ENCODE measurements around the gene WNT3.
"Not testable (repeated sequence)": the region's sequence is repeated elsewhere in the genome, so short reads cannot be mapped to it uniquely, and the experiment has no call there.

The WNT3 gene

DNA sequence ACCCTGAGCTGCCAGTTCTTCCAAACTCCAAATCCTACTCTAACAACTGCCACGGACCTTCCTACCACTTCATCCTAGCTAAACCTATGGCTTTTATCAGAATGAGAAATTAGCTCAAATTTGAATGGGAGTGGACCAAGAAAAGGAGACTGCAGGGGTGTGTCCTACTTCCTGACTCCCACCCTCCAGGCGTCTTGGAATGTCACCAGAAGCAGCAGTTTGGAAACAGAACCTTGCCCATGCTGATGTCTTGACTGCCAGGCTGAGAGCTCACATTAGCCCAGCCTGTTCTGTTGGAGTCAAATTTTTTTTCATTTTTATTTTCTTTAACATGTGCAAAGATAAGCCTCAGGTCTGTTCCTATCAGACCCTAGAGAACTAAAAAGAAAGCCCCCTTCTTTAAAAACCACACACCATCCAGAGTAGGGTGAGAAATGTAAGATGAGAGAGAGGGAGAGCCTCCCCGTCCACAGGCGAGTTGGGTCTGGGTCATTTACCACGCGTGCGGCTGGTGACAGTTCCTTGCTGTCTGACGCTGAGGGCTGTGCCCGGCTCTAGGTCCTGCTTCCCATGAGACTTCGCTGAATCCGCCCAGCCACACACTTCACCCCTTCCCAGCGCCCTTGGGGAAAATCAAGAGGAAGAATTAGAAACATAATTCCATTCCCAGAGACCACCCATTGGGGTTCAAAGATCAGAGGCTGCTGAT is 54.3 kb downstream of the WNT3 start:
- DNase-seq: no peak

GRCh38 chr17:46763416-46763815 is 55.1 kb downstream of the WNT3 start:
- DNase-seq: no peak

DNA sequence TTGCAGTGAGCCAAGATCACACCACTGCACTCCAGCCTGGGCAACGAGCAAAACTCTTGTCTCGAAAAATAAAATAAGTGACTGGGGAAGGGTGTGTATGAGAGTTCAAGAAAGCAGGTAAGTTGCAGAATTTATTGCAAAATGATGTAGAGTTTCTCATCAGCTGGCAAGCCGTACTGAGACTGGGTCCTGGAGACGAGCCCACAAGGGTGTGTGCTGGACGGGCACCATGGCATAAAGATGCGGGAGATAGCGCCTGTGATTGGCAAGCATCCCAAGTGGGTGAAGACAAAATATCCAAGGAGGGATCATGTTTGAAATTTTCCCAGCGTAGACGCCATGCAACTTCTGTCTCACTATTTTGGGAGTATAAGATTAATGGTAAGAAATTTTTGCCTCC is 59.4 kb downstream of the WNT3 start:
- no peak for DNase-seq

DNA sequence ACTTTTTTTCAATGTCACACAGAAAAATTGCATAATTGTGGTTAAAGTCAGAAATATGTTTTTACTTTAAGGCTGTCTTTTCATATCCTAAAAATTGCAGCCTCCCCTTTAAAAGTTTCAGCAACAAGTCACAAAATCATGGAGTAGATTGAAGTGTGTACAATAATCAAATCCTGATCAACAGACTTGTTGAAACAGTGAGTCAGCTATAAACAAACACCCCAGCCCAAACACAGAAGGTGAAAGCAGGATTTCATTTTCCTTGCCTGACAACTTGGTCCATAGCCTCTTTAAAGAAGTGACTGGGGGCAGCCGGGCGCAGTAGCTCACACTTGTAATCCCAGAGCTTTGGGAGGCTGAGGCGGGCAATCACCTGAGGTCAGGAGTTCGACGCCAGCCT is 59.9 kb downstream of the WNT3 start:
- no peak for DNase-seq

GRCh38 chr17:46757588-46757987 is 60.9 kb downstream of the WNT3 start:
- not testable (repeated sequence) for DNase-seq

- DNase-seq: no peak
Observed at GRCh38 chr17:46756861-46757260, 61.6 kb downstream of the WNT3 start.

GRCh38 chr17:46756081-46756735 is 62.3 kb downstream of the WNT3 start:
- DNase-seq: no peak

- no peak for DNase-seq
Observed at GRCh38 chr17:46753776-46754175, 64.7 kb downstream of the WNT3 start.

DNA sequence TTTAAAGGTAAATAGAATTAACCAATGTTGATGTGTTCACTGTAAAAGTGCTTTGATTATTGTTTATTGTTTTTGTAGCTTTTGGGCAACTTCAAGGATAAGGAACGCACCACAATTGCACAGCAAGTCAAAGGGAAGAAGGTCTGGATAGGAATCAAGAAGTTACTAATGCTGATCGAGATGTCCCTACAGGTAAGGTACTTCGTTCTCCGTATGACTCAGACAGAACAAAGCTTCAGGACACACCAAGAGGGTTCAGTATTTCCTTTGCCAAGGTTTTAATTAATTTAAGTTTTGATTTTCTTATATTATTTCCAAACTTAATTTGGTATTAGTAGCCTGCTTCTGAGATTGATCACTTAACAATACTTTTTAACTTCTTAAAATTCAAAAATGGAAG is 67.1 kb downstream of the WNT3 start:
- no peak for DNase-seq

- DNase-seq: no peak
Observed at GRCh38 chr17:46745376-46745775, 73.1 kb downstream of the WNT3 start.

DNA sequence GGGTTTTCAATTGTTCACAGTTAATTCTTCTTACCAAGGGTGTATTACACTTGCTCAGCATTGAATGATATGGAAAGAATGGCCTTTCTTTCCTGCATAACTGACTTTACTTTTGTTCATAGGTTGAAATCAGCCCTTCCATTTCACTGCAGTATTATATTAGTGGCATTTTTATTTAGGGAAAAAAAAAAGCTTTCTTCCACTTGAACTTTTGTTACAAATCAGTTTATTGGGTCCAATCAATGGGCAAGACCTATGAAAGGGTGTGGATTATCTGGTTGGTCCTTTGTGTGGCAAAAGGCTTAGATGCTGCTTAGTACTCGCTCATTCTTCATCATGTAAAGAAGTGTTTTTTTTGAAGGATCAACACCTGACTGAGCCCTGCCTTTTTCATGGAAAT is 74.1 kb downstream of the WNT3 start:
- no peak for DNase-seq

DNA sequence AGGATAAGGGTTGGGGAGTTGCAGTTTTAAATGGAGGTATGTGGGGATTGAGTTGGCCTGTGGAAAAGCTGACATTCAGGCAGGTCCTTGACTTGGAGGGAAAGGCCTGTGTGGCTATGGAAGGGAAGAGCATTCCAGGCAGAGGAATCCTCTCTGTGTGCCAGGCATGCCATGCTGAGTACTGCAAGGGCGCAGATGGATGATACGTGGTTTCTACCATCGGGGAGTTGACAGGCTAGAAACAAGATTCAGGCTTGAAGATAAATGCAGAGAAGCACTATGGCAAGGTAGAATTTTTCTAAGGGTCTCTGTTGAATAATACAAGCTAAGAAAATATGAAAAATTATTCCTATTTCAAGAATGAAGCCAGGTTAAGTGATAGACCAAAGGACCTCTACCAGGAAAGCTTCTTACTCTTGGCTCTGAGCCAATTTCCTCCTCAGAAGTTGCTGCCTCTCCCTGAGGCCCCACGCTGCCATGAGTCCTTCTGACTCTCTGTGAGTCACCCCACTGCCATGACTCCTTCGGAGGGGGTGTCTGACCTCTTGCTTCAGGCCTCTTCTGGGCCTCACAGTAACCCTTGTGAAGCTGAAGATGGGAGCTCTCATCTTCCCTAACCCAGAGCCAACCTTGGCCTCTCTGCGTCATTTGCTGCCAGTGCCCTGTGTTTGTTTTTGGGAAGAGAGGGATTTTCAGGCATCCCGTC is 75.8 kb downstream of the WNT3 start:
- no peak for DNase-seq

DNA sequence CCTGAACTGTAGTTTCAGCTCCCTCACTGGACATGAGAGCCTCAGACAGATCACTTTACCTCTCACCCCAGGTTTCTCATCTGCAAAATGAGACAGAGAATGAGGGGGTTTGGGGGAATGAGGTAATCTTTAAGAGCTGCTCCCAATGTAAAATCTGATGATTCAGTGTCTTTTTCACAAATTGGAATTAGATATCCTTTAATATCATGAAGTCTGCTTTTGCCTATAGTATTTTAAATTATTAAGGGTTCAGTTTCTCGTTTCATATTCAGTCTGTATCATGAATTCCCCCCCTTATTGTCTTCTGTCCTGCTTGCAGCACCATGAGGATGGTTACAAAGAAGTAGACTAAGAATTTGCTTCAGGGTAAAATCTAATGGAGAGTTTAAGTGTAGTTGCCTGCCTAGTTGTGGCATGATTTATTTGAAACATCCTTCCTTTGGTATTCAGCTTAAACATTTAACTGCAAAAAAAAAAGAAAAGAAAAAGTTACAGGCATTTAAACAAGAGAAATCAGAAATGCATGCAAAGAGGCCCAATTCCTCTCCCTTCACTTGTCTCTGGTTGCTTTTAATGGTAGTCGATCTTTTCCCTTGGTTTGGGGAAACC is 77.3 kb downstream of the WNT3 start:
- DNase-seq: no peak

- no peak for DNase-seq
Observed at GRCh38 chr17:46739982-46740381, 78.5 kb downstream of the WNT3 start.

- no peak for DNase-seq
Observed at GRCh38 chr17:46738544-46738943, 79.9 kb downstream of the WNT3 start.

GRCh38 chr17:46737326-46737725 is 81.2 kb downstream of the WNT3 start:
- no peak for DNase-seq

GRCh38 chr17:46736100-46736499 is 82.4 kb downstream of the WNT3 start:
- no peak for DNase-seq

DNA sequence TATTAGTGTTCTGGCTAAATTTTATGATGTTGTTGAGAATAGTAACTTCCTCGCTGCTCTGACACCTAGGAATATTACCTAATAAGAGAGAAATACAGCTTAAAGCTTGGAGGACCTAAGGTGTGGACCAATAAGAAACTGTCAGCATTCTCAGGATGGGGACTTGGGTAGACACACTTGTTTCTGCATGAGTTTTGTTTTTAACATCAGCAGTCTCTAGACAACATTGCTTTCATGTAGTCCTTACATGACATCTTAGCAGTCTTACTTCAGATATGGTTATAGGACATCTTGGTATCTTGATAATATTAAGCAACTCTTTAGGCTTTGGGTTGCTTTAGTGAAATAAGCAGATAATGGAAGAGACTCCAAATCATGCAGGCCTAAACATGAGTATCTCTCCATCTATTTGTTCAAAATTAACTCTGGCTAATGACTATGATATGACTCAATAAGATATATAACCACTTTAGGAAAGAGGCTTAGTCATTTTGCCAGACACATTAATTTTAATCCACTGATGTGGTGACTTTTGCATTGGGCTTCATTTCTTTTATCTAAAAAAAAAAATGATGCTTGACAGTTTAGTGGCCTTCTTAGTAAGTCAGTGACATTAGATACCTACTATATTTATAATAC is 84.5 kb downstream of the WNT3 start:
- DNase-seq: no peak

DNA sequence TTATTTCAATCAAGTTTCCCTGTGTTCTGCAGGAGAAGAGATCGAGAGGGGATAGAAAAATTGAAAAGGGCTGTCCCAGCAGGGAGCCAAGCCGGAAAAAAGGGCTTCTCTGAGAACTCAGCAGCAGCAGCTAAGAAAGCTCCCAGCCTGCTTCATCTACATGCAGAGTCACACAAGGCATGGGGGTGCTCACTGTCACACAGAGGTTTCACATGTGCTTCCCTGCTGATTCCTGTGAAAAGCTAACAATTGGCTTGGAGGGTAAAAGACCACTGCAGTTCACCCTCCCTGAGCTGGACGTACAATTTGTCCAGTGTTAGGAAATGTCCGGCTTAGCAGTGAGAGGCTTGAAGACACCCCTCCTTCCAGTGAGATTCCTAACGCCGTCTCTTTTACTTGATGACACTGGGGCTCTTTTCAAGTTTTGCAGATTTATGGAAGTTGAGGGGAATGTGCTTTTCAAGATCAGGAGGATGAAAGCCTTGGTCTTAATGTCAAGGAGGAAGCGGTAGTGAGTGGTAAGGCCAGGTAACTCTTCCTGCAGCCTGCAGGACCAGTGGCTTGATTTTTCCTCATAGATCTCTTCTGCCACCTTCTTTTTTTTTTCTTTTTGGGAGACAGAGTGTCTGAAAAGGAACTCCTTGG is 85.6 kb downstream of the WNT3 start:
- no peak for DNase-seq

GRCh38 chr17:46732160-46732559 is 86.3 kb downstream of the WNT3 start:
- no peak for DNase-seq

DNA sequence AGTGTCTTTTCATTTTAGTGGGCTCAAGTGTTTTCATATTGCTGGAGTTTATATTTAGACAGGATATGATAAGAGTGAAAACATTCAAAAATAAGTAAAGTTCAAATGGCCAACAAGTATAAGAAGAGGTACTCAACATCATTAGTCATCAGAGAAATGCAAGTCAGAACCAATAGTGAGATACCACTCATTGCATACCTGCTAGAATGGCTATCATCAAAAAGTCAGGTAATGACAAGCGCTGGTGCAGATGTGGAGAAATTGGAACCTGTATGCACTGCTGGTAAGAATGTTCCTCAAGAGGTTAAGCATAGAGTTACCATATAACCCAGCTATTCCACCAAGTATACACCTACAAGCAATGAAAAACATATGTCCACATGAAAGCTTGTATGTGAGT is 87.8 kb downstream of the WNT3 start:
- DNase-seq: no peak

DNA sequence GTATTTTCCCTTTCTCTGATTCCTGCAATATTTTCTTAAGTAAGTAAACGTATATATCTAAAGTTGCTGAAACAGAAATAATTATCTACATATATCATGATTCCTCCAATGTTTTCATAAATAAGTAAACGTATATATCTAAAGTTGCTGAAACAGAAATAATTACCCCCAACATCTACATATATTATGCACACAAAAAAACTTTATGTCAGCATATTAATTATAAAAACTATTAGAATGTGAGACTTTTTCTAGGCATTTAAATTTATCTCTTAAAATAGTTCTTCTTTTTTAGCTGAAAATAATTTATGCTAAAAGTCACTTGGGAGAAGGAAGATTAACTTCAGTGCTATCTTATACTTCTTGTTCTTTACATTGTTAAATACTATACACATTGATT is 88.5 kb downstream of the WNT3 start:
- no peak for DNase-seq

Measured in activated CD4-positive, alpha-beta T cell treated with anti-CD3 and anti-CD28 coated beads, Interleukin-2, amount 50 U/mL, for 48 hours (primary cell).